ENCODE data around the gene ANKMY1. TPM values are rescaled to one million over a fixed set of nuclear protein-coding genes. Genes with fewer than 3 reads are reported as not detected.

ANKMY1 gene
- total RNA-seq, 1 experiment from 2014 or later, result 28.3 TPM

GRCh38 chr2:240439698-240440151, 118.1 kb downstream of the ANKMY1 start:
- Histone ChIP-seq H3K4me2 (ENCODE audit: low read length) (no peak overlapping the region), H3K9me3 (ENCODE audit: control insufficient read depth in 1 of 2, insufficient read depth in 1 of 2, low read depth in 1 of 2, low read length in 2 of 2) (no peaks in the 10 kb centered on the region), H3K79me2 (ENCODE audit: insufficient read depth, low read length) (peaks cover 88% of the 10 kb centered on the region), H3K4me1 (ENCODE audit: control insufficient read depth in 1 of 2, insufficient read depth in 2 of 2, low read length in 2 of 2) (peaks cover 12 to 34% of the 10 kb centered on the region in 2 experiments), H3K27me3 (ENCODE audit: insufficient read depth, low read length) (no peaks in the 10 kb centered on the region), H3K4me3 (replicated peaks in 1 of 2; ENCODE audit: low read depth in 1 of 2, low read length in 2 of 2) (no peak overlapping the region), H3K9ac (ENCODE audit: low read length) (no peak overlapping the region), H4K20me1 (ENCODE audit: insufficient read depth) (peaks cover 4% of the 10 kb centered on the region; the same call in 1 of the 2 replicates), H3K27ac (ENCODE audit: low read depth, low read length) (no peak overlapping the region), H3K36me3 (ENCODE audit: control insufficient read depth in 1 of 2, insufficient read depth in 2 of 2, low read length in 2 of 2) (no peaks in the 10 kb centered on the region; a peak in 1 of 4 replicates), H3K9me2 (ENCODE audit: insufficient read depth) (no peaks in the 10 kb centered on the region), H2AFZ (ENCODE audit: low read depth, low read length, poor library complexity, severe bottlenecking) (no peak overlapping the region)
- ChIA-PET POLR2A (no interaction called here), CTCF (no interaction called here), RAD21 (ENCODE audit: low non-redundant PET in 1 of 2, low total read pairs in 2 of 2, uncharacterized antibody in 2 of 2, unreplicated experiment in 2 of 2) (interaction anchor here in 1 of 2 experiments (0.6 to 1.0 kb wide), 2 partner anchors 132 to 207 kb away, joined by 3 read pairs; no protein-coding TSS in a partner anchor)
- ATAC-seq (no peak), DNase-seq (ENCODE audit: low read depth, low spot score) (no peak)
- intact Hi-C loops (cut with micrococcal nuclease), result loop anchor here (5.0 to 10.0 kb wide), 2 partner anchors 145 to 187 kb away; no protein-coding TSS in a partner anchor
- no peak for TF ChIP-seq YY1 (IDR thresholded peaks at IDR 0.05; ENCODE audit: extremely low read depth, insufficient replicate concordance, low read depth, low read length)
- TF ChIP-seq EZH2phosphoT487 (IDR thresholded peaks at IDR 0.05; ENCODE audit: borderline replicate concordance), result no peak
- no peak for TF ChIP-seq EGR1 (IDR thresholded peaks at IDR 0.05; ENCODE audit: low read depth)
- TF ChIP-seq, protein P1, sequence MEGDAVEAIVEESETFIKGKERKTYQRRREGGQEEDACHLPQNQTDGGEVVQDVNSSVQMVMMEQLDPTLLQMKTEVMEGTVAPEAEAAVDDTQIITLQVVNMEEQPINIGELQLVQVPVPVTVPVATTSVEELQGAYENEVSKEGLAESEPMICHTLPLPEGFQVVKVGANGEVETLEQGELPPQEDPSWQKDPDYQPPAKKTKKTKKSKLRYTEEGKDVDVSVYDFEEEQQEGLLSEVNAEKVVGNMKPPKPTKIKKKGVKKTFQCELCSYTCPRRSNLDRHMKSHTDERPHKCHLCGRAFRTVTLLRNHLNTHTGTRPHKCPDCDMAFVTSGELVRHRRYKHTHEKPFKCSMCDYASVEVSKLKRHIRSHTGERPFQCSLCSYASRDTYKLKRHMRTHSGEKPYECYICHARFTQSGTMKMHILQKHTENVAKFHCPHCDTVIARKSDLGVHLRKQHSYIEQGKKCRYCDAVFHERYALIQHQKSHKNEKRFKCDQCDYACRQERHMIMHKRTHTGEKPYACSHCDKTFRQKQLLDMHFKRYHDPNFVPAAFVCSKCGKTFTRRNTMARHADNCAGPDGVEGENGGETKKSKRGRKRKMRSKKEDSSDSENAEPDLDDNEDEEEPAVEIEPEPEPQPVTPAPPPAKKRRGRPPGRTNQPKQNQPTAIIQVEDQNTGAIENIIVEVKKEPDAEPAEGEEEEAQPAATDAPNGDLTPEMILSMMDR (IDR thresholded peaks at IDR 0.05 in 2 of 3, conservative IDR thresholded peaks at IDR 0.05 in 1 of 3; ENCODE audit: borderline replicate concordance in 1 of 3, insufficient read depth in 1 of 3, low read depth in 2 of 3, low read length in 2 of 3), result no peak
- BruUV-seq (replicated peaks), result no TSS peak

Measured in HCT116 (cell line).